Measurements from ENCODE around the gene LIFR. TPM values are rescaled to one million over a fixed set of nuclear protein-coding genes. Genes with fewer than 3 reads are reported as not detected.

LIFR gene
- total RNA-seq, 1 donor from 2014 or later: 8.9 TPM

- no peak overlapping the region for H3K4me3 Mint-ChIP-seq (ENCODE audit: unreplicated experiment)
- TF ChIP-seq CTCF (IDR thresholded peaks at IDR 0.05): no peak
- DNase-seq (ENCODE audit: extremely low spot score, unreplicated experiment): no peak
- H3K27ac Mint-ChIP-seq (ENCODE audit: unreplicated experiment): no peak overlapping the region
- no peaks in the 10 kb centered on the region for H3K36me3 Mint-ChIP-seq (ENCODE audit: unreplicated experiment)
- no peaks in the 10 kb centered on the region for H3K9me3 Mint-ChIP-seq (ENCODE audit: unreplicated experiment)
- H3K27me3 Mint-ChIP-seq (ENCODE audit: unreplicated experiment): no peaks in the 10 kb centered on the region
- H3K4me1 Mint-ChIP-seq (ENCODE audit: unreplicated experiment): no peaks in the 10 kb centered on the region
Measured at GRCh38 chr5:38543074-38543473, 13.4 kb downstream of the LIFR start.

GRCh38 chr5:38541174-38541725, 15.2 kb downstream of the LIFR start:
- DNase-seq (ENCODE audit: extremely low spot score, unreplicated experiment): no peak

GRCh38 chr5:38540314-38540713, 16.1 kb downstream of the LIFR start:
- no peaks in the 10 kb centered on the region for H3K9me3 Mint-ChIP-seq (ENCODE audit: unreplicated experiment)
- no peak for TF ChIP-seq CTCF (IDR thresholded peaks at IDR 0.05)
- no peaks in the 10 kb centered on the region for H3K4me1 Mint-ChIP-seq (ENCODE audit: unreplicated experiment)
- H3K27me3 Mint-ChIP-seq (ENCODE audit: unreplicated experiment): no peaks in the 10 kb centered on the region
- no peak for DNase-seq (ENCODE audit: extremely low spot score, unreplicated experiment)
- no peaks in the 10 kb centered on the region for H3K36me3 Mint-ChIP-seq (ENCODE audit: unreplicated experiment)
- no peak overlapping the region for H3K27ac Mint-ChIP-seq (ENCODE audit: unreplicated experiment)
- H3K4me3 Mint-ChIP-seq (ENCODE audit: unreplicated experiment): no peak overlapping the region

More at GRCh38 chr5:38541174-38541725, 15.2 kb downstream of the LIFR start:
- Mint-ChIP-seq H3K4me1 (ENCODE audit: unreplicated experiment) (no peaks in the 10 kb centered on the region), H3K27ac (ENCODE audit: unreplicated experiment) (no peak overlapping the region), H3K9me3 (ENCODE audit: unreplicated experiment) (no peaks in the 10 kb centered on the region), H3K27me3 (ENCODE audit: unreplicated experiment) (no peaks in the 10 kb centered on the region), H3K36me3 (ENCODE audit: unreplicated experiment) (no peaks in the 10 kb centered on the region), H3K4me3 (ENCODE audit: unreplicated experiment) (no peak overlapping the region)
- no peak for TF ChIP-seq CTCF (IDR thresholded peaks at IDR 0.05)

- Mint-ChIP-seq H3K4me1 (ENCODE audit: unreplicated experiment) (no peaks in the 10 kb centered on the region), H3K27ac (ENCODE audit: unreplicated experiment) (no peak overlapping the region), H3K36me3 (ENCODE audit: unreplicated experiment) (no peaks in the 10 kb centered on the region), H3K27me3 (ENCODE audit: unreplicated experiment) (no peaks in the 10 kb centered on the region), H3K9me3 (ENCODE audit: unreplicated experiment) (no peaks in the 10 kb centered on the region), H3K4me3 (ENCODE audit: unreplicated experiment) (no peak overlapping the region)
- DNase-seq (ENCODE audit: extremely low spot score, unreplicated experiment): no peak
- TF ChIP-seq CTCF (IDR thresholded peaks at IDR 0.05): no peak
Measured at GRCh38 chr5:38538161-38538560, 18.3 kb downstream of the LIFR start.

- H3K4me1 Mint-ChIP-seq (ENCODE audit: unreplicated experiment): no peaks in the 10 kb centered on the region
- no peak for TF ChIP-seq CTCF (IDR thresholded peaks at IDR 0.05)
- DNase-seq (ENCODE audit: extremely low spot score, unreplicated experiment): no peak
- no peak overlapping the region for H3K4me3 Mint-ChIP-seq (ENCODE audit: unreplicated experiment)
- no peaks in the 10 kb centered on the region for H3K9me3 Mint-ChIP-seq (ENCODE audit: unreplicated experiment)
- H3K36me3 Mint-ChIP-seq (ENCODE audit: unreplicated experiment): no peaks in the 10 kb centered on the region
- H3K27ac Mint-ChIP-seq (ENCODE audit: unreplicated experiment): no peak overlapping the region
- no peaks in the 10 kb centered on the region for H3K27me3 Mint-ChIP-seq (ENCODE audit: unreplicated experiment)
Measured at GRCh38 chr5:38537505-38537904, 18.9 kb downstream of the LIFR start.
